Cardiac septum (tissue), 1 donor: ENCODE measurements around the gene PRRT1B. TPM values are rescaled to one million over a fixed set of nuclear protein-coding genes. Genes with fewer than 3 reads are reported as not detected.
"Not testable (repeated sequence)": the region's sequence is repeated elsewhere in the genome, so short reads cannot be mapped to it uniquely, and the experiment has no call there.

Experiments used
- DNase-seq: peaks from one replicate; pipeline ENCODE4 v3.0.0-alpha.2; 2020; ENCODE audit warnings: low spot score
- intact Hi-C: fragments of 100-400 bp; cut with DNase I; formaldehyde crosslinking; loops from one replicate; pipeline ENCODE4 v1.14.0; 2022
- total RNA-seq: library from RNA; stranded (reverse); fragmentation: NEBNext Ultra II Directional; extraction: Animal tissue kit (Norgen Biotek cat#: 25700); gene quantifications from one replicate; pipeline ENCODE4 v1.2.1, GENCODE V29; 2021
- donor health status: DM: no; HTN: no; CAD: no.

The PRRT1B gene
- total RNA-seq, 1 donor from 2014 or later = not detected

GRCh38 chr9:131546336-131547084 lies 1.2 kb downstream of the PRRT1B start:
- DNase-seq = no peak
- intact Hi-C loops = no loop called here

GRCh38 chr9:131549186-131549585 lies 3.9 kb downstream of the PRRT1B start:
- intact Hi-C loops, DNase-seq: not testable (repeated sequence)

- intact Hi-C loops, DNase-seq: not testable (repeated sequence)
These were observed 5.1 kb downstream of the PRRT1B start for GRCh38 chr9:131550465-131550864.

GRCh38 chr9:131552030-131552429 lies 6.7 kb downstream of the PRRT1B start:
- intact Hi-C loops = no loop called here
- DNase-seq = no peak

GRCh38 chr9:131554087-131554842 lies 8.9 kb downstream of the PRRT1B start:
- intact Hi-C loops = no loop called here
- DNase-seq = no peak

GRCh38 chr9:131554843-131555351 lies 9.6 kb downstream of the PRRT1B start:
- DNase-seq = no peak
- intact Hi-C loops = no loop called here

- intact Hi-C loops = no loop called here
- no peak for DNase-seq
These were observed 10.7 kb downstream of the PRRT1B start for GRCh38 chr9:131555841-131556673.

GRCh38 chr9:131557855-131558548 lies 12.7 kb downstream of the PRRT1B start:
- no peak for DNase-seq
- intact Hi-C loops = no loop called here

GRCh38 chr9:131559421-131560000 lies 14.2 kb downstream of the PRRT1B start:
- no peak for DNase-seq

GRCh38 chr9:131562032-131562959 lies 17.0 kb downstream of the PRRT1B start:
- intact Hi-C loops = no loop called here
- DNase-seq = no peak

More at GRCh38 chr9:131559421-131560000, 14.2 kb downstream of the PRRT1B start:
- intact Hi-C loops = no loop called here

GRCh38 chr9:131565369-131565768 lies 20.0 kb downstream of the PRRT1B start:
- intact Hi-C loops = no loop called here
- no peak for DNase-seq

GRCh38 chr9:131566158-131566557 lies 20.8 kb downstream of the PRRT1B start:
- intact Hi-C loops = no loop called here
- DNase-seq = no peak

- intact Hi-C loops = no loop called here
- DNase-seq = no peak
These were observed 22.6 kb downstream of the PRRT1B start for GRCh38 chr9:131567910-131568309.

GRCh38 chr9:131574730-131575640 lies 29.7 kb downstream of the PRRT1B start:
- intact Hi-C loops = no loop called here
- no peak for DNase-seq

- no peak for DNase-seq
- intact Hi-C loops = no loop called here
These were observed 30.9 kb downstream of the PRRT1B start for GRCh38 chr9:131575946-131576853.
